Liver (tissue), 9 donors: ENCODE results near the gene LPP. TPM values are rescaled to one million over a fixed set of nuclear protein-coding genes. Genes with fewer than 3 reads are reported as not detected.

Source experiments
- DNase-seq: peaks from one replicate; pipeline ENCODE4 v3.0.0-alpha.2; 2017; ENCODE audit warnings: low spot score
- H3K27ac ChIP-seq, 2 donors: one replicate each; pipeline ENCODE4 v1.7.0; 2013; ENCODE audit warnings: inconsistent platforms in 2 of 2, low read length in 2 of 2, control low read depth in 1 of 2, low read depth in 1 of 2, mild to moderate bottlenecking in 1 of 2
- H3K27me3 ChIP-seq, 4 donors: one replicate each; pipeline versions ENCODE4 v1.6.1 to v1.7.0; 2013; ENCODE audit warnings: low read length in 3 of 4, inconsistent platforms in 1 of 4, mild to moderate bottlenecking in 1 of 4, moderate library complexity in 1 of 4; ENCODE audit not compliant: control insufficient read depth in 4 of 4, insufficient read depth in 4 of 4
- H3K36me3 ChIP-seq, 4 donors: one replicate each; pipeline versions ENCODE4 v1.6.1 to v1.7.0; 2013; ENCODE audit warnings: low read length in 3 of 4, mild to moderate bottlenecking in 3 of 4, low read depth in 1 of 4, moderate library complexity in 1 of 4; ENCODE audit not compliant: control insufficient read depth in 4 of 4, insufficient read depth in 3 of 4
- H3K4me1 ChIP-seq, 4 donors: one replicate each; pipeline versions ENCODE4 v1.6.1 to v1.7.0; 2013; ENCODE audit warnings: low read length in 3 of 4, mild to moderate bottlenecking in 3 of 4, moderate library complexity in 1 of 4; ENCODE audit not compliant: control insufficient read depth in 4 of 4, insufficient read depth in 4 of 4
- H3K4me3 ChIP-seq, 3 donors: one replicate each; pipeline versions ENCODE4 v1.6.1 to v1.7.0; 2013; ENCODE audit warnings: low read length in 3 of 3, control low read depth in 1 of 3, low read depth in 1 of 3, mild to moderate bottlenecking in 1 of 3
- H3K9ac ChIP-seq, 2 donors: one replicate each; pipeline ENCODE4 v1.7.0; 2013; ENCODE audit warnings: low read length in 2 of 2, mild to moderate bottlenecking in 2 of 2, moderate library complexity in 2 of 2, control low read depth in 1 of 2, low read depth in 1 of 2
- H3K9me3 ChIP-seq, 4 donors: one replicate each; pipeline versions ENCODE4 v1.6.1 to v1.7.0; 2013; ENCODE audit warnings: low read length in 3 of 4; ENCODE audit not compliant: control insufficient read depth in 4 of 4
- CTCF ChIP-seq: fragments of 150-350 bp; IDR thresholded peaks from 2 replicates; pipeline ENCODE4 v1.5.1; 2017; ENCODE audit warnings: improper control_type of control experiment, low read depth, low read length; ENCODE audit not compliant: missing input control
- EGR1 ChIP-seq, 2 donors: IDR thresholded peaks; 2 replicates each; pipeline ENCODE4 v1.6.1; 2016 to 2018; ENCODE audit warnings: antibody characterized with exemption in 2 of 2, low read depth in 2 of 2
- FOXA1 ChIP-seq: IDR thresholded peaks from 2 replicates; pipeline ENCODE4 v1.6.1; 2016; ENCODE audit warnings: antibody characterized with exemption
- FOXA2 ChIP-seq: IDR thresholded peaks from 2 replicates; pipeline ENCODE4 v1.6.1; 2016; ENCODE audit warnings: antibody characterized with exemption
- GABPA ChIP-seq, 2 donors: IDR thresholded peaks in 1 of 2; conservative IDR thresholded peaks in 1 of 2; 2 replicates each; pipeline ENCODE4 v1.6.1; 2016; ENCODE audit warnings: antibody characterized with exemption in 2 of 2, mild to moderate bottlenecking in 1 of 2, moderate library complexity in 1 of 2
- HNF4A ChIP-seq, 2 donors: conservative IDR thresholded peaks; 2 replicates each; pipeline ENCODE4 v1.6.1; 2016; ENCODE audit warnings: antibody characterized with exemption in 2 of 2, mild to moderate bottlenecking in 2 of 2
- HNF4G ChIP-seq: IDR thresholded peaks from 2 replicates; pipeline ENCODE4 v1.6.1; 2016; ENCODE audit warnings: antibody characterized with exemption
- JUND ChIP-seq, 2 donors: IDR thresholded peaks; 2 replicates each; pipeline ENCODE4 v1.6.1; 2016; ENCODE audit warnings: antibody characterized with exemption in 2 of 2
- RAD21 ChIP-seq, 2 donors: IDR thresholded peaks; 2 replicates each; pipeline ENCODE4 v1.6.1; 2016; ENCODE audit warnings: antibody characterized with exemption in 2 of 2, mild to moderate bottlenecking in 2 of 2
- RXRA ChIP-seq, 2 donors: IDR thresholded peaks; 2 replicates each; pipeline ENCODE4 v1.6.1; 2017 to 2018; ENCODE audit warnings: antibody characterized with exemption in 2 of 2, mild to moderate bottlenecking in 1 of 2
- SP1 ChIP-seq: IDR thresholded peaks from 2 replicates; pipeline ENCODE4 v1.6.1; 2018; ENCODE audit warnings: antibody characterized with exemption, mild to moderate bottlenecking
- TAF1 ChIP-seq: conservative IDR thresholded peaks from 2 replicates; pipeline ENCODE4 v1.6.1; 2016; ENCODE audit warnings: antibody characterized with exemption, mild to moderate bottlenecking
- YY1 ChIP-seq: IDR thresholded peaks from 2 replicates; pipeline ENCODE4 v1.6.1; 2016; ENCODE audit warnings: antibody characterized with exemption, mild to moderate bottlenecking
- WGBS: extraction: QIAGEN DNeasy Blood & Tissue Kit; methylation state at CpG from one replicate; pipeline ENCODE4 v1.1.7; 2013; 5-methylcytosine and 5-hydroxymethylcytosine counted together
- polyA plus RNA-seq, 2 donors: library from polyadenylated mRNA; stranded (reverse) in 1 of 2; unstranded in 1 of 2; fragments of 200-250 nt in 1 of 2; fragments of >200 nt in 1 of 2; fragmentation: Nextera tagmentation in 1 of 2; extraction: Ambion mirVana in 1 of 2; gene quantifications; one replicate each; pipeline versions ENCODE4 v1.2.1 to v1.2.3, GENCODE V29; 2013 to 2015
- total RNA-seq, 2 donors: library from RNA; depleted of rRNA; stranded (reverse); fragments of >200 nt; gene quantifications; one replicate each; pipeline ENCODE4 v1.2.3, GENCODE V29; 2014
- TF ChIP-seq, protein P1 (sequence below): IDR thresholded peaks from 2 replicates; pipeline ENCODE4 v1.6.1; 2016; ENCODE audit warnings: antibody characterized with exemption
- TF ChIP-seq, protein P2 (sequence below): IDR thresholded peaks from 2 replicates; pipeline ENCODE4 v1.6.1; 2016; ENCODE audit warnings: antibody characterized with exemption
- donor health status: healthy.
- donor health status: healthy.
- donor health status: healthy.
- donor health status: healthy.
- donor health status: healthy.

The LPP gene
- total and polyA plus RNA-seq, 4 donors, result 3.3 to 53.7 (median 28.2) TPM

- TF ChIP-seq CTCF (no peak), EGR1 (IDR thresholded peaks at IDR 0.05; ENCODE audit: low read depth in 2 of 2) (no peak), GABPA (IDR thresholded peaks at IDR 0.05 in 1 of 2, conservative IDR thresholded peaks at IDR 0.05 in 1 of 2) (no peak), TAF1 (no peak)
- TF ChIP-seq, protein P1, sequence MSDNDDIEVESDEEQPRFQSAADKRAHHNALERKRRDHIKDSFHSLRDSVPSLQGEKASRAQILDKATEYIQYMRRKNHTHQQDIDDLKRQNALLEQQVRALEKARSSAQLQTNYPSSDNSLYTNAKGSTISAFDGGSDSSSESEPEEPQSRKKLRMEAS, result no peak
These were observed 760.6 kb downstream of the LPP start (continued) for GRCh38 chr3:188914552-188914951.

- Histone ChIP-seq H3K27me3 (no peaks in the 10 kb centered on the region), H3K4me3 (no peak overlapping the region), H3K4me1 (peaks cover 10 to 30% (median 25%) of the 10 kb centered on the region in 4 donors), H3K36me3 (no peaks in the 10 kb centered on the region), H3K27ac (peak overlapping the region; percentile 65 to 74), H3K9me3 (no peaks in the 10 kb centered on the region), H3K9ac (no peak overlapping the region)
- no peak for DNase-seq
- WGBS, result 24% methylated on average over 1 of the region's 1 CpG
- TF ChIP-seq FOXA2, result peak; percentile 56
- peak; percentile 53 for TF ChIP-seq HNF4G
- peak in 1 of 2 donors; percentile 18 for TF ChIP-seq EGR1 (IDR thresholded peaks at IDR 0.05; ENCODE audit: low read depth in 2 of 2)
- TF ChIP-seq, protein P1, result peak; percentile 34
- TF ChIP-seq SP1, result peak; percentile 72
- TF ChIP-seq HNF4A (conservative IDR thresholded peaks at IDR 0.05), result peak; percentile 80
- no peak for TF ChIP-seq YY1
- no peak for TF ChIP-seq TAF1
- TF ChIP-seq, protein P2, sequence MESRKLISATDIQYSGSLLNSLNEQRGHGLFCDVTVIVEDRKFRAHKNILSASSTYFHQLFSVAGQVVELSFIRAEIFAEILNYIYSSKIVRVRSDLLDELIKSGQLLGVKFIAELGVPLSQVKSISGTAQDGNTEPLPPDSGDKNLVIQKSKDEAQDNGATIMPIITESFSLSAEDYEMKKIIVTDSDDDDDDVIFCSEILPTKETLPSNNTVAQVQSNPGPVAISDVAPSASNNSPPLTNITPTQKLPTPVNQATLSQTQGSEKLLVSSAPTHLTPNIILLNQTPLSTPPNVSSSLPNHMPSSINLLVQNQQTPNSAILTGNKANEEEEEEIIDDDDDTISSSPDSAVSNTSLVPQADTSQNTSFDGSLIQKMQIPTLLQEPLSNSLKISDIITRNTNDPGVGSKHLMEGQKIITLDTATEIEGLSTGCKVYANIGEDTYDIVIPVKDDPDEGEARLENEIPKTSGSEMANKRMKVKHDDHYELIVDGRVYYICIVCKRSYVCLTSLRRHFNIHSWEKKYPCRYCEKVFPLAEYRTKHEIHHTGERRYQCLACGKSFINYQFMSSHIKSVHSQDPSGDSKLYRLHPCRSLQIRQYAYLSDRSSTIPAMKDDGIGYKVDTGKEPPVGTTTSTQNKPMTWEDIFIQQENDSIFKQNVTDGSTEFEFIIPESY, result peak; percentile 32
- TF ChIP-seq JUND (IDR thresholded peaks at IDR 0.05), result peak in 1 of 2 donors; percentile 57
- TF ChIP-seq RAD21 (IDR thresholded peaks at IDR 0.05), result peak; percentile 46 to 47
- TF ChIP-seq RXRA (IDR thresholded peaks at IDR 0.05), result peak; percentile 67 to 86
- no peak for TF ChIP-seq FOXA1
These were observed 761.2 kb downstream of the LPP start for GRCh38 chr3:188915127-188915526.

- Histone ChIP-seq H3K4me3 (no peak overlapping the region), H3K27ac (peak overlapping the region; percentile 4 to 11), H3K9ac (no peak overlapping the region), H3K27me3 (no peaks in the 10 kb centered on the region), H3K9me3 (no peaks in the 10 kb centered on the region), H3K36me3 (no peaks in the 10 kb centered on the region), H3K4me1 (peaks cover 10 to 30% (median 25%) of the 10 kb centered on the region in 4 donors)
- TF ChIP-seq, protein P1, result no peak
- TF ChIP-seq SP1 (no peak), TAF1 (no peak), RXRA (IDR thresholded peaks at IDR 0.05) (no peak), HNF4G (no peak)
- no peak for DNase-seq
These were observed 763.0 kb downstream of the LPP start for GRCh38 chr3:188916934-188917401.
